Measurements from ENCODE around the gene OR51L1.
"Not testable (repeated sequence)": the region's sequence is repeated elsewhere in the genome, so short reads cannot be mapped to it uniquely, and the experiment has no call there.

OR51L1 gene, protein sequence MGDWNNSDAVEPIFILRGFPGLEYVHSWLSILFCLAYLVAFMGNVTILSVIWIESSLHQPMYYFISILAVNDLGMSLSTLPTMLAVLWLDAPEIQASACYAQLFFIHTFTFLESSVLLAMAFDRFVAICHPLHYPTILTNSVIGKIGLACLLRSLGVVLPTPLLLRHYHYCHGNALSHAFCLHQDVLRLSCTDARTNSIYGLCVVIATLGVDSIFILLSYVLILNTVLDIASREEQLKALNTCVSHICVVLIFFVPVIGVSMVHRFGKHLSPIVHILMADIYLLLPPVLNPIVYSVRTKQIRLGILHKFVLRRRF

DNA sequence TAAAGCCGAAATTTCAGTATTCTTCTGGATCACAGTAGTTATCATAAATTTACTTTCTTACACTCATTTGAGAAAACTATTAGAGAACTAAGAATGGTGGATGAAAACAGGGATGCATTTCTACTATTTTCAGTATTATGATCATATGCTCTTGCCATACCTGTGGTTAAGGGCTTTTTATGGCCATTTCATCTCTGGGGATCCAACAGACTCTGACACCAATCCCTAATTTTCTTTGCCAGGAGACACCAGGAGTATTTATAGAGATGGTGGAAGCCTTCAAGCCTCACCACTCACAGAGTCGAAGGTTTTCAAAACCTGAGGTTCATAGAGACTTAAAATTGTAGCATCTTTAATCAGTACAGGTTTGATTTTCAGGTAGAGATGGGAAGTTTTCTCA, at the start of gene OR51L1:
Gene OR51L1 (plus strand): TSS at position 301 of the 400 bp plus-strand sequence. CDS start 4,132 bp downstream, outside the sequence.
- no peak for DNase-seq (ENCODE audit: low read depth)

DNA sequence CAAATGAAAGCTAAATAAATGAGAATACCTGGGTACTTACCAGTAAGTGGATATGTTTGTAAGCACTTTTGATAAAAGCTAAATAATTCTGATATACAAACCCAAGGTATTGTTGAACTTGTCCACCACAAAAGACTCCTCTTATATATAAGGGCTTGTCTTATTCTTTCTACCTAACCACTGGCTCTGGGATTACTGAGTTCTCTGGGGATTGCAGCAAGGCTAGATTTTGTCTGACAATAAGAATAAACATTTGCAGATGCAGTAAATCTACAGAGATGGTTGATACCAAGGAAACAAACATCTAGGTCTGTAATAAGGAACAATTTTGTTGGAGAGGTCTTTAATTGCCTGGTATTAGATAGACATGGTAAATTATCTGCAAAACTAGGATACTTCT, 47.1 kb upstream of the OR51L1 start, which contains the start of gene OR51A4:
Gene OR51A4 (minus strand): TSS at position 101 of the 400 bp plus-strand sequence. CDS start 505 bp downstream, outside the sequence.
- DNase-seq (ENCODE audit: low read depth), result no peak

- DNase-seq (ENCODE audit: low read depth), result not testable (repeated sequence)
Measured at GRCh38 chr11:4955613-4956012, 39.0 kb upstream of the OR51L1 start, which contains the start of gene OR51A2. TSS of gene OR51A2 (minus strand) at chr11:4955713. CDS start at chr11:4955713, 0 bp downstream.

DNA sequence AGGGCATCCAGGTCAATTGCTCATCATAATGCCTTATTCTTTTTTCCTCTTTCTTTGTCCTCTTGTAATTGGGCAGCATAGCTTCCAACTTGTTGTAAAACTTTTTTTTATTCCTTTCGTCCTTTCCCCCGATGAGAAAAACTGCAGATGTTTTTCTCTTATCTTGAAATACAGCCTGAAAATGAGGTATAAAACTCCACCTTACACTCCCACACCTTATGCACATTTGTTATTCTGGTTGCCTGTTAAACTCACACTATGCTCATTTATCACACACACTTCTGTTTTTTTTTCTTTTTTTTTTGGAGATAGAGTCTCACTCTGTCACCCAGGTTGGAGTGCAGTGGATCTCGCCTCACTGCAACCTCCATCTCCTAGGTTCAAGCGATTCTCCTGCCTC, 37.3 kb upstream of the OR51L1 start:
- DNase-seq (ENCODE audit: low read depth), result no peak

DNA sequence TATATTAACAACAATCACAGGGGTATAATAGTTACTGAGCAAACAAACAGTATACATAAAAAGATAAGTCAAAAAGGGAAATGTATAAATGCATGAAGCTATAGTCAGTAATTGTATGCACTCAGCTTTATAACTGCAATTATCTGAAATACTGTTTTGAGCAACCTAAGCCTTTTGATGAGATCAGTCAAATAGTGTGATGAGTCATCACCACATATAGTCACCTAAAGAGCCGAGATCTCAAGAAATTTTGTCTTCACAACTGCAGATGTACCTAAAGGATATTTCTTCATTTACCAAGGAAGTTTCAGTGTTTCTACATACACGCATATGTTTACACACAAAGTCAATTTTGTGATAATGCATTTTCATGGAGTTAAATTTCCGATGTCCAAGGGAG, 33.8 kb upstream of the OR51L1 start:
- no peak for DNase-seq (ENCODE audit: low read depth)

- DNase-seq (ENCODE audit: low read depth), result no peak
Measured at GRCh38 chr11:4962816-4963215, 31.8 kb upstream of the OR51L1 start.

- no peak for DNase-seq (ENCODE audit: low read depth)
Measured at GRCh38 chr11:4975436-4975835, 19.2 kb upstream of the OR51L1 start.

GRCh38 chr11:4979036-4979435, 15.6 kb upstream of the OR51L1 start:
- DNase-seq (ENCODE audit: low read depth), result no peak

DNA sequence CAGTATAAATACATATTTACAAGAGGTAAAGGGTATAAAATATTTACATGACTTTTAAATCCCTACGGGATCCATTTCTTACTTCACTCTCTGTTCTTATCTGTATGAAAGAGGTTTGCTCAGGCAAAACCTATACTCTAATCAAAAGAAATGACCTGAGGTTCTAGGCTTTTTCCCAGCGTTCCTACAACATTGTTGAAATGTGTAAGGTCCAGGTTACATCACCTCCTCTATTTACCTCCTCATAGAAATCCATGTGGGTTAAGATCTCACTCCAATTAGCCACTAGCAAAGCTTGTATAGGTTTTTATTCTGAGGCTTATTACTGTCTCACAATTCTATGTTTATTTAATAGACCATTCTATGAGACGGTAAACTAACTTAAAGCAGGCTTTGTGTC, 12.0 kb upstream of the OR51L1 start:
- DNase-seq (ENCODE audit: low read depth), result no peak

- no peak for DNase-seq (ENCODE audit: low read depth)
Measured at GRCh38 chr11:4983841-4984240, 10.8 kb upstream of the OR51L1 start.

DNA sequence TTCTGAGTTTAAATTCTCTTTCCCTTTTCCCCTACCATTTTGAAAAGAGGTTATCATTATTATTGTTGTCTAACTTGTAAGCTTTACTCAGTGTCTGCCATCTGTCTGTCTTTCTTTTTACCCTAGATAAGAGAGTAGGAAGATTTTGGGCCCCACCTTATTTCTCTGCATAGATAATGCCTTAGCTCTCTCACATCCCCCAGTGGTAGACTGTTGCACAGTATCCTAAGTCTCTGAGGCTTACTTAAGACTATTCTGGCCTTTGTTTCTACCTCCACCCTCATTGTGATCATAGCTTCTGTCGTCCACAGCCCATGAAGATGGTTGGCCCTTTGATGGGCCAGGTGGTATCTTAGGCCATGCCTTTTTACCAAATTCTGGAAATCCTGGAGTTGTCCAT, 3.6 kb upstream of the OR51L1 start:
- no peak for DNase-seq (ENCODE audit: low read depth)

DNA sequence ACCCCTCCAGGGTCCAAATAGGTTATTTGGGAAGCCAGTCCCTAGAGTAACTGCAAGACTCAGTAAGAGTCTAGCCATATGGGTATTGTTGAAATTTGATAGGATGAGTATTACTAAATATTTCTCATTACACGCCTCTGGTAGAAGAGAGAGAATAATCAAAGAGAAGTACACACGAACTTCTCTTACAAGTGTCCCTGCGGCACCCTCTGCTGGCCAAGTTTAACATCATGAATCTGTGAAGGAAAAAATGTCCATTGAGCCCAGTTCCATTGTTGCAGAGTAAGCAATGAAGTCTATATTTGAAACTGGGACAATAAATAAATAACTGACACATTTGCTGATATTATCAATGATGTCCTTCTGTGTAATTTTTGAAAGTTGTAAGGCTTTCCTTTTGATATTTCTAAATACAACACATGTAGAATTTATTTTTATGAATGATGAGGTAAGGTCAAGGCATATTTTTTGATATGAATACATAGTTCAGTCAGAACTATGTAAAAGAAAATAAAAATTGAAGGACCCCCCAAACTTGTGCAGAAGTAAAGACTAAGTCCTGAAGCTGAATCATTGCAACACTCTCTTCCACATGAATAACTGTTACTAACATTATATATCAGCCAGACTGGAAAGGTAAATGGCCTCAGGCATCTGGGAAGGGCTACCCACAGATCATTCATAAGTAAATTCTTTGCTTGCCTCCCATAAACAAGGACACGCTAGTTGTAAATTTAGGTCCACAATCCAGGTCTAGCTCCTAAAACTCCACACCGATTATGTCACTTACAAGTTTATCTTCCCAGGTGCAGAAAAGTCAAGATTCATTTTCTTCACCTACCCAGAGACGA, 10.0 kb downstream of the OR51L1 start:
- no peak for DNase-seq (ENCODE audit: low read depth)

- DNase-seq (ENCODE audit: low read depth), result no peak
Measured at GRCh38 chr11:5007561-5007960, 12.9 kb downstream of the OR51L1 start.

DNA sequence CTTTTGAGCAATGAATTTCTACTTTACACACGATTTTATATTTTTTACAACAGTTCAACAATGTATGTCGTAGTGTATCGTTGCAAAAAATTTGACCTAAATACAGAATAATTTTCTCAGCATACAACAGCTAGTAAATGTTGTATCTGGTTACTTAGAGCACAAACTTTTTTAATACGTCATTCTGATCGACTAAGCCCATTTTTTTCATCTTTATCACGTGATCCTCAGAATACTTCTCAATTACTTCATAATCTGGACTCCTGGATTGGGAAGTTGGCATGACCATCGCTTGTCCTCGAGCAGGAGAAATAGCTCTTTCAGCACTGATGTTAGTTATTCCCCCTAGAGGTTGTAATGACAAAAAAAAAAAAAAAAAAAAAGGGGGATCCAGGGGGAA, 16.6 kb downstream of the OR51L1 start:
- DNase-seq (ENCODE audit: low read depth), result no peak

GRCh38 chr11:5013012-5013411, 18.4 kb downstream of the OR51L1 start:
- DNase-seq (ENCODE audit: low read depth), result no peak

DNA sequence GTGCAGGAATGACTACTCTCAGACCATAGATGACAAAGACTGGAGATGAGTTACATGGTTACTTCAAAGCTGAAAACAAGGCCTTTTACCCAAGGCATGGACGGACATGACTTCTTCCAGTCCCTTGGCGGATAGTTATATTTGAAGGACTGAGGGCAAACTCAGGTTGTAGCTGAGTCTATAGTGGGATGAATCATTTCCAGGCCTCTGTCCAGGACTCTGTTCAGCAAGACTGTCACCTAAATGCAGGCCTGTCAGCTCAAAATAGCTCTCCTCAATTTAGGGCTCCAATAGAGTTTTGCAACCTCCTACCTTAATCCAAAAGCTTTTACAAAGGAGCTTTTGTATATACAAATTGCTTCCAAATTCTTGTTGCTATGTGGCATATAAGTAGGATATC, 27.3 kb downstream of the OR51L1 start:
- no peak for DNase-seq (ENCODE audit: low read depth)

DNA sequence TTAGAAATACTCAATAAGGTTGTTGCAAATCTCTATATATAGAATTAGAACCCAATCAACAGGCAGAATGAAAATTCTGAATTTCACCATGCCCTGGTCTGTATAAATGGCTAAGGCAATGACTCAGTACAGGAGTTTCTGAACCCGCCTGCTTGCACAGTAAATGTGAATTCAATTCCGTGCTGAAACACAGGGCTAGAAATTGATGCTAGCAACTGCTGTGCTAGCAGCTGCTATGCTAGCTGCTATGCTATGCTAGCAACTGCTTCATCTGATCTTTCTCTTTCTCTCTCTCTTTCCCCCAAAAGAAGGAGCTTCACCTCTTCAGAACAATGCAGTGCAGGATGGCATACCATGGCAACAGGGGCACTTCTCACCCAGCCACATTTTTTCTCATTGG, 42.0 kb downstream of the OR51L1 start:
- no peak for DNase-seq (ENCODE audit: low read depth)

- DNase-seq (ENCODE audit: low read depth), result no peak
Measured at GRCh38 chr11:5037926-5038325, 43.3 kb downstream of the OR51L1 start.

GRCh38 chr11:5038341-5038740, 43.7 kb downstream of the OR51L1 start:
- no peak for DNase-seq (ENCODE audit: low read depth)

- DNase-seq (ENCODE audit: low read depth), result no peak
Measured at GRCh38 chr11:5040876-5041275, 46.2 kb downstream of the OR51L1 start.

GRCh38 chr11:5042091-5042490, 47.4 kb downstream of the OR51L1 start:
- DNase-seq (ENCODE audit: low read depth), result no peak

- DNase-seq (ENCODE audit: low read depth), result no peak
Measured at GRCh38 chr11:5043380-5043779, 48.7 kb downstream of the OR51L1 start.

- DNase-seq (ENCODE audit: low read depth), result no peak
Measured at GRCh38 chr11:5046226-5046625, 51.6 kb downstream of the OR51L1 start, which contains the start of gene OR52J3. TSS of gene OR52J3 (plus strand) at chr11:5046526. CDS start at chr11:5046526, 0 bp downstream.
